Measurements from ENCODE around the gene ITCH.
"Not testable (repeated sequence)": the region's sequence is repeated elsewhere in the genome, so short reads cannot be mapped to it uniquely, and the experiment has no call there.

The ITCH gene

GRCh38 chr20:34382174-34382573, 19.1 kb downstream of the ITCH start:
- Histone ChIP-seq H3K9me3 (no peaks in the 10 kb centered on the region), H3K27ac (peak overlapping the region; percentile 11), H3K36me3 (no peaks in the 10 kb centered on the region), H3K4me3 (ENCODE audit: low read depth in 1 of 2, low read length in 1 of 2) (no peak overlapping the region), H3K27me3 (no peaks in the 10 kb centered on the region), H3K4me1 (ENCODE audit: control insufficient read depth in 1 of 2, insufficient read depth in 1 of 2, low read depth in 1 of 2, low read length in 1 of 2) (peaks cover 10 to 19% of the 10 kb centered on the region in 2 experiments)
- TF ChIP-seq CTCF (IDR thresholded peaks at IDR 0.05), result no peak

GRCh38 chr20:34382877-34383455, 19.9 kb downstream of the ITCH start:
- not testable (repeated sequence) for H3K27ac ChIP-seq; H3K27me3 ChIP-seq; H3K9me3 ChIP-seq; H3K4me3 ChIP-seq (ENCODE audit: low read depth in 1 of 2, low read length in 1 of 2); H3K36me3 ChIP-seq
- H3K4me1 ChIP-seq (ENCODE audit: control insufficient read depth in 1 of 2, insufficient read depth in 1 of 2, low read depth in 1 of 2, low read length in 1 of 2), result peaks cover 10 to 19% of the 10 kb centered on the region in 2 experiments

- H3K36me3 ChIP-seq, result peaks cover 8% of the 10 kb centered on the region
- peak overlapping the region; percentile 57 for H3K27ac ChIP-seq
- TF ChIP-seq CTCF (IDR thresholded peaks at IDR 0.05), result no peak
- peaks cover 10 to 19% of the 10 kb centered on the region in 2 experiments for H3K4me1 ChIP-seq (ENCODE audit: control insufficient read depth in 1 of 2, insufficient read depth in 1 of 2, low read depth in 1 of 2, low read length in 1 of 2)
- no peaks in the 10 kb centered on the region for H3K9me3 ChIP-seq
- no peak overlapping the region for H3K4me3 ChIP-seq (ENCODE audit: low read depth in 1 of 2, low read length in 1 of 2)
- no peaks in the 10 kb centered on the region for H3K27me3 ChIP-seq
Measured at GRCh38 chr20:34385464-34385863, 22.4 kb downstream of the ITCH start.

GRCh38 chr20:34388000-34388399, 24.9 kb downstream of the ITCH start:
- TF ChIP-seq CTCF (IDR thresholded peaks at IDR 0.05), result no peak
- peaks cover 8 to 14% of the 10 kb centered on the region in 2 experiments for H3K4me1 ChIP-seq (ENCODE audit: control insufficient read depth in 1 of 2, insufficient read depth in 1 of 2, low read depth in 1 of 2, low read length in 1 of 2)
- H3K4me3 ChIP-seq (ENCODE audit: low read depth in 1 of 2, low read length in 1 of 2), result no peak overlapping the region
- H3K9me3 ChIP-seq, result no peaks in the 10 kb centered on the region
- H3K36me3 ChIP-seq, result peaks cover 24% of the 10 kb centered on the region
- no peaks in the 10 kb centered on the region for H3K27me3 ChIP-seq
- H3K27ac ChIP-seq, result no peak overlapping the region

GRCh38 chr20:34388678-34389077, 25.6 kb downstream of the ITCH start:
- Histone ChIP-seq H3K4me1 (ENCODE audit: control insufficient read depth in 1 of 2, insufficient read depth in 1 of 2, low read depth in 1 of 2, low read length in 1 of 2) (peaks cover 7 to 14% of the 10 kb centered on the region in 2 experiments), H3K27me3 (no peaks in the 10 kb centered on the region), H3K27ac (no peak overlapping the region), H3K9me3 (no peaks in the 10 kb centered on the region), H3K36me3 (peaks cover 29% of the 10 kb centered on the region), H3K4me3 (ENCODE audit: low read depth in 1 of 2, low read length in 1 of 2) (no peak overlapping the region)
- no peak for TF ChIP-seq CTCF (IDR thresholded peaks at IDR 0.05)

GRCh38 chr20:34389206-34389953, 26.3 kb downstream of the ITCH start:
- Histone ChIP-seq H3K36me3 (peaks cover 36% of the 10 kb centered on the region), H3K4me1 (ENCODE audit: control insufficient read depth in 1 of 2, insufficient read depth in 1 of 2, low read depth in 1 of 2, low read length in 1 of 2) (peaks cover 7 to 14% of the 10 kb centered on the region in 2 experiments), H3K9me3 (no peaks in the 10 kb centered on the region), H3K27me3 (no peaks in the 10 kb centered on the region), H3K27ac (no peak overlapping the region), H3K4me3 (ENCODE audit: low read depth in 1 of 2, low read length in 1 of 2) (no peak overlapping the region)
- no peak for TF ChIP-seq CTCF (IDR thresholded peaks at IDR 0.05)
